Spleen (tissue), 7 donors: ENCODE results near the gene MYO6.

Experiments used
- POLR2A ChIP-seq, 3 donors: fragments of 450-650 bp; IDR thresholded peaks; one replicate each; pipeline ENCODE4 v1.5.1; 2017; ENCODE audit warnings: antibody characterized with exemption in 3 of 3, mild to moderate bottlenecking in 1 of 3
- POLR2AphosphoS5 ChIP-seq, 3 donors: sonication (generic); formaldehyde crosslinking; IDR thresholded peaks; one replicate each; pipeline ENCODE4 v1.5.1; 2017; ENCODE audit warnings: antibody characterized with exemption in 3 of 3
- TF ChIP-seq, protein P1 (sequence below), 11 experiments: fragments of 200-600 bp in 7 of 11; fragments of 450-650 bp in 4 of 11; sonication (generic) in 4 of 11; IDR thresholded peaks in 8 of 11; conservative IDR thresholded peaks in 3 of 11; 1 replicate in 7 of 11; 2 replicates in 4 of 11; pipeline versions ENCODE4 v1.4.0 to v1.8.0; 2016 to 2021; ENCODE audit warnings: antibody characterized with exemption in 11 of 11, inconsistent platforms in 4 of 11, mild to moderate bottlenecking in 1 of 11
- donor health status: DM: no; HTN: no; CAD: no; lungs with moderate emphysema.
- donor health status: DM: no; HTN: no; CAD: no.
- donor health status: DM: no; HTN: no; CAD: no.

DNA sequence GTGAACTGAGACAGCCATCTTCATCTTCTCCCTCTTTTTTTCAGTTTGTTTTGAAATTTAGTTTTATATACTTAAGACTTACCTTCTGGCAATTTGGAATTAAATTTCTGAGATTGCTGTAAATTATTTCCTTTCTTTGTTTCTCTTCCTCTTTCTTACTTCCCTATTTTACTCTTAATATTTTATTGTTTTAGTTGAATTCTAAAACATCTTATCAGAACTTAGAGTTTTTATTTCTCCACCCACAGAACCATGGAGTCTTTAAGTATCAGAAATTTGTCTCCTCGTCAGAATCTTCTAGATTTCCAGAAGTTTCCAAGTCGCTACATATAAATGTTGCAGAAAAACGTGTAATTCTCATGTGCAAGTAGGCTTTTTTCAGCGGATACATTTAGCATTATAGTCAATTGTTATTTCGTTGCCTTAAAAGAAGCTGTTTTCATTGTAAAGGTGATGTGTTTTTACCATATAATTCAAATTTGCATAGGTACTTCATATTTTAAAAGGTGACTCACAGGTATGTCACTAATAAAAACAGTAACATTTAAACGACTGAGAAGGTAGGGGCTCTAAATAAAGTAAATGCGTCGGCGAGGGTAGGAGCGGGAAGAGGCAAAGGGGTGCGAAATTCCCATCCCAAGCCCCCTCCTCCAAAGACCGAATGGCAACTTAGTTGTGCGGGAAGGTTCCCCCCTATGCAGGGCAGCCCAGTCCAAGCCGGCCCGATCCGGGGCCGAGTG is 866 bp upstream of the MYO6 start:
- TF ChIP-seq, protein P1, sequence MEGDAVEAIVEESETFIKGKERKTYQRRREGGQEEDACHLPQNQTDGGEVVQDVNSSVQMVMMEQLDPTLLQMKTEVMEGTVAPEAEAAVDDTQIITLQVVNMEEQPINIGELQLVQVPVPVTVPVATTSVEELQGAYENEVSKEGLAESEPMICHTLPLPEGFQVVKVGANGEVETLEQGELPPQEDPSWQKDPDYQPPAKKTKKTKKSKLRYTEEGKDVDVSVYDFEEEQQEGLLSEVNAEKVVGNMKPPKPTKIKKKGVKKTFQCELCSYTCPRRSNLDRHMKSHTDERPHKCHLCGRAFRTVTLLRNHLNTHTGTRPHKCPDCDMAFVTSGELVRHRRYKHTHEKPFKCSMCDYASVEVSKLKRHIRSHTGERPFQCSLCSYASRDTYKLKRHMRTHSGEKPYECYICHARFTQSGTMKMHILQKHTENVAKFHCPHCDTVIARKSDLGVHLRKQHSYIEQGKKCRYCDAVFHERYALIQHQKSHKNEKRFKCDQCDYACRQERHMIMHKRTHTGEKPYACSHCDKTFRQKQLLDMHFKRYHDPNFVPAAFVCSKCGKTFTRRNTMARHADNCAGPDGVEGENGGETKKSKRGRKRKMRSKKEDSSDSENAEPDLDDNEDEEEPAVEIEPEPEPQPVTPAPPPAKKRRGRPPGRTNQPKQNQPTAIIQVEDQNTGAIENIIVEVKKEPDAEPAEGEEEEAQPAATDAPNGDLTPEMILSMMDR (IDR thresholded peaks at IDR 0.05 in 8 of 11, conservative IDR thresholded peaks at IDR 0.05 in 3 of 11): no peak
- TF ChIP-seq POLR2A (IDR thresholded peaks at IDR 0.05) (no peak), POLR2AphosphoS5 (IDR thresholded peaks at IDR 0.05) (no peak)
